Midbrain (tissue), 1 donor: Measurements from ENCODE around the gene MUC5B.

Source experiments
- DNase-seq: peaks from one replicate; lab custom pipeline; 2025; lab: John Stamatoyannopoulos, UW

The MUC5B gene

DNA sequence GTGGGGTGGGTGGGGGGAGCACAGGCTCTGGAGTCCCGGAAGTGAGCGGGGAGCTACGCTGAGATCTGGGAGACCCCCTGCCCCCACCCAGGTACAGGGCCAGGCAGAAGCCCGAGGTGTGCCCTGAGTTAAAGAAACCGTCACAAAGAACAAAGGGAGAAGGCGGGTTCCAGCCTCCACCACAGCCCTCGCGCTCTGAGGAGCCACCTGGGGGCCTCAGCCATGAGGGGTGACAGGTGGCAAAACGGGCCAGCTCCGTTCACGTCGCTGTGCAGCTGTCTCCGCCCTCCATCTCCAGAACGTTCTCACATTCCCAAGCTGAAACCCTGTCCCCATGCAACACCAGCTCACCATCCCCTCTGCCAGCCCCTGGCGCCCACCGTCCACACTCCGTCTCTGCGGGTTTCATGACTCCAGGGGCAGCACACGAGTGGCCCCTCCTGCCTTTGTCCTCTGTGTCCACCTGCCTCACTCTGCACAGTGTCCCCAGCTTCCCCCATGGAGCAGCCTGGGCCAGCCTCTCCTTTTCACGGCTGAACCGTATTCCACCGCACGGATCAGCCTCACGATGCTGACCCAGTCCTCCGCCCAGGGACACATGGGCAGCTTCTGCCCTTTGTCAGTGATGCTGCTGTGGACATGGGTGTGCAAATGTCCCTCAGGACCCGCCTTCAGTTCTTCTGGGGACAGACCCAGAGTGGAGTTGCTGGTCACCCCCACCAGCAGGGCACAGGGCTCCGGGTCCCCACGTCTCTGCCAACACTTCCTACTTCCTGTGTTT, 1.7 kb upstream of the MUC5B start:
- no peak for DNase-seq

DNA sequence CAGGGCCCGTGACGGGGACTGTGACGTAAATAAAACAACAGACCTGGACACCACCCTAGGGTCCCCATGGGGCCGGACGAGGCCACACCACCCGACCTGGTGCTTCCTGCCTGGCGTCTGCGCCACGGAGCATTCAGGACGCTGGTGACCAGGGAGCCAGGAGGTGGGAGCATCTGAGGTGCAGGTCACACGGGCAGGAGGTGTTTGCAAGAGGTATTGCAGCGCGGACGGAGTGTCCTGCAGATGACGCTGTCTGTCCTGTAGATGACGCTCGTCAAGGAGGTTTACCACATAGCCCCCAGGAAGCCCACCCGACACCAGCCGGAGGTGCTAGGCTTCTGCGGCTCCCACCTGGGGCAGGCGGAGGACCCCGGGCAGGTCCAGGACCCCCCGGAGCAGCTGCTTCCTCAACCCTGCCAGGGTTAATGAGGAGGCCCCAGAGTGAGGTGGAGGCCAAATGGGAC, 986 bp upstream of the MUC5B start:
- DNase-seq = no peak

DNA sequence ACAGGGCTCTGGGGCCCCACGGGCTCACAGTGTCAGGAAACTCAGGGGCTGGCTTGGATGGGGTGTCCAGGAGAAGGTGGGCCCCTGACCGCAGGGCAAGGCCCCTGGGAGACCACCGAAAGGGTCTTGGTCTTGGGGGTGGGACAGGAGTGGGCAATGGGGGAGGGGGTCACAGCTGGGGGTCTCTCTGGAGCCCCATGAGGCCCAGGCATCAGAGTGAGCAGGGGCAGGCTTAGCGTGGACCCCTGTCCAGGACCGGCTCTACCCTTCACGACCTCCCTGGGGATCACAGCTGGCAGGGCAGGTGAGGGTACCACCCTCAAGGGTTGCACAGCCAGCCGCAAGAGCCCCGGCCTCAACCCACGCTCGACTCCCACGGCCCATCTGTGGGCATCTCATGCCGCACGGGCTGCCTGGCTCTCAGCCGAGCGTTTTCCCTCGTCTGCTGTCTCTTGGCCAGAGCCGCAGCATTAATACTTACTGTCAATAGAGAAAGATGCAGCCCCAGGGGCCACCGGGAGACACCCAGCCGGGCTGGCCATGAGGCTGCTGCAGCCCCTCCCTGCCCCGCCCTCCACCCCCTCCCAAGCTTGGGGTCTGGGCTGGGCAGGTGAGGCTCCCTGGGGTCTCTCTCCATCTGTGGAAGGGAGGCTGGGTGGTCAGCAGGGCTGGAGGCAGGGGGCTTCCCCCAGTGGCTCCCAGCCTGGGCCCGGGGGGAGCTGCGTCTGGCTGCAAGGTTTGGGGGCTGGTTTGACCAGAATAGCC, 662 bp downstream of the MUC5B start:
- DNase-seq = no peak

DNA sequence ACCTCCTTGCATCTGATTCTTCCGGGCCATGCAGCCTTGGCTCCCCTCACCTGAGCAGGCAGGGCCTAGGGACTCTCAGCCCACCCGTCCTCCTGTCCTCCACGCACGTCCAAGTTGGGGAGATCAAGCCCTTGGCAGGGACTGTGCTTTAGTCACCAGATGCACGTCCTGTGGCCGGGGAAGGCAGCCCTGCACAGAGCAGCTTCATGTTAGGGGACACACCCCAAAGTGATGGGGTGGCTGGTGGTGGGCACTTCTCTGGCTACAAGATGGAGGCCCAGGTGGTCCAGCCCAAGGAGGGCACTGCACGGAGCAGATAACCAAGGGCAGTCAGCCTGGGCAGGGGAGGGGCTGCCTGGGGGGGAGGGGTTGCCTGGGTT, 1.2 kb downstream of the MUC5B start:
- no peak for DNase-seq

DNA sequence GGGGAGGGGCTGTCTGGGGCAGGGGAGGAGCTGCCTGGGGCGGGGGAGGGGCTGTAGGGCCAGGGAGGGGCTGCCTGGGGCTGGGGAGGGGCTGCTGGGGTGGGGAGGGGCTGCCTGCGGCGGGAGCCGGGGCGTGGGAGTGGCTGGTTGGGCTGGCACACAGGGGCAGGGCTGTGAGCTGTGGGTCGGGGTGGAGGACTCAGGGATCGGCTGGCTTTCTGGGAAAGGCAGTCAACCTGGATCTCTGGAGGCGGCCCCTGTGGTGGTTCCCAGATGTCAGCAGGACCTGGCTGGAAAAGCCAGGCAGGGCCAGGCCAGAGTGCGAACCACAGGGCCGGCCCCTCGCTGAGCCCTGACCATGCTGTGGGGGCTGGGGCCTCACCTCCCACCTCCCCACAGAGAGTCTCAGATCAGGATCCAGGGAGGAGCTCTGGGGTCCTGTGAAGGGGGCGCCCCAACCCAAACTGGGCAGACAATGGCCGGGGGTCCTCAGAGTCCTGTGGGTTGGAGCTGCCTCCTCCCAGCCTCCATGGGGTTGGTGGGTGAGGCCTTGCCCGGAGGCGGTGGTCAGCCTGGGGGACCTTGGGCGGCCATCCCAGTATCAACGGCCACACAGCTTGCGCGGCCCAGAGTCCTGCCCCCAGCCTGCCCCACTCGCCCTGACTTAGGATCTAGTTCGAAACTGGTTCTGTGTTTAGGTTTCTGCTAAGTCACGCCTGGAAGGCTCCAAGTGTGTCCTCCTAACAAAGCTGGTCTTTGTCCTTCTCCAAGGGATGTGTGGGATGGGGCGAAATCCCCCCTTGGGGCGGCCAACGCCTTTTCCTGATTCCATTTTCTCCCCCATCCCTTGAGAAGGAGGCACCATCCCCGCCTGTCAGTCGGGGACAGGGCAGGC, 1.9 kb downstream of the MUC5B start:
- no peak for DNase-seq

DNA sequence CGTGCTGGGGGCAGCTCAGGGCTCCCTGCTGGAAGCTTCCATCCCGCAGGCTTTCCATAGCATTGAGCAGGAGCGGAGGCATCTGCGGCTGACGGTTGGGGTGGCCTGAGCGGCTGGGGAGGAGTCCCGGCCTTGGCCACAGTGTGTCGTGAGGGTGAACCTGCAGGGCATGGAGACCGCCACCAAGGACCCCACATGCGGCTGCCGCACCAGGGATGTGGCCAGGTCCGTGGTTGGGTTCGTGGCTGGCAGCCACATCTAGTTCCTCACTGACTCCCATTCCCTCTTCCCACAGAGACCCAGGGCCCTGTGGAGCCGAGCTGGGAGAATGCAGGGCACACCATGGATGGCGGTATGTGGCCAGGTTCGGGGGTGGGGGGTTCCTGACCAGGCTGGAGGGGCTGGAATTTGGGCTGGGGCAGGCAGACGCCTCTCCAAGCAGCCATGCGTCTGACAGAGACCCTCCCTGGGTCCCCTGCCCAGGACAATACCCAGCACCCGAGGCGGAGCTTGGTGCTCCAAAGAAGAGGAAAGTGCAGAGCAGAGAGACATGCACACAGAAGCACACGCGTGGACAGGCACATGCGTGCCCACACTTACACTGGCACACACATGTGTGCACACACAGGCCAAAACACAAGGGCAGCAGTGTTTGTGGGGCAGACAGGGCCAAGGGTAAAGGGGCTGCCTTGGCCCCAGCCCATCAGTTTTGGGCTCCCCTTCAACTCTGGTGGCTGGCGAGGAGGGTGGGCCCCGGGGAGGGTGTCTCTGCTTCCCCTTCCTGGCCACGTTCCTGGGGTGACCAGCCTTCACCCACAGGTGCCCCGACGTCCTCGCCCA, 2.7 kb downstream of the MUC5B start:
- DNase-seq = no peak

DNA sequence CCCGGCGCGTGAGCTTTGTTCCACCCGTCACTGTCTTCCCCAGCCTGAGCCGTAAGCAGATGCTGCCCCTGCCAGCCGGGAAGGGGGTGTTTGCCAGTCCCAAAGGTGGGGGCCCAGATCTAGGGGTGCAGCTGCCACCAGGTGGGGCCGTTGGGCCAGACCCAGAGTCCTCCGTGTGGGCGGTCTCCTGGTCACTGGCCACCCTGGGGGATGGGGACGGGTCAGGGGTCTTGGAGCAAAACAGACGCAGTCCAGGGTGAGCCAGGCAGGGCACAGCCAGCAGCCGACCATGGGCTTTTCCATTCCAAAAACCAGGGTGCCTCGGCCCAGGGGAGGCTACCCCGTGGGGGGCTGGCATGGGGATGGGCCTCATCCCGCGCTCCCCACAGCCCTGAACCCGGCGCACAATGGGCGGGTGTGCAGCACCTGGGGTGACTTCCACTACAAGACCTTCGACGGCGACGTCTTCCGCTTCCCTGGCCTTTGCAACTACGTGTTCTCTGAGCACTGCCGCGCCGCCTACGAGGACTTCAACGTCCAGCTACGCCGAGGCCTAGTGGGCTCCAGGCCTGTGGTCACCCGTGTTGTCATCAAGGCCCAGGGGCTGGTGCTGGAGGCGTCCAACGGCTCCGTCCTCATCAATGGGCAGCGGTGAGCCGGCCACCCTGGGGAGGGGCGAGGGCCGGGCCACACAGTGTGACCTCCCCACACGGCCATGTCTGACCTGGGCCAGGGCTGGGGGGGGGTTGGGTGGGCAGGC, 3.5 kb downstream of the MUC5B start:
- DNase-seq = no peak

DNA sequence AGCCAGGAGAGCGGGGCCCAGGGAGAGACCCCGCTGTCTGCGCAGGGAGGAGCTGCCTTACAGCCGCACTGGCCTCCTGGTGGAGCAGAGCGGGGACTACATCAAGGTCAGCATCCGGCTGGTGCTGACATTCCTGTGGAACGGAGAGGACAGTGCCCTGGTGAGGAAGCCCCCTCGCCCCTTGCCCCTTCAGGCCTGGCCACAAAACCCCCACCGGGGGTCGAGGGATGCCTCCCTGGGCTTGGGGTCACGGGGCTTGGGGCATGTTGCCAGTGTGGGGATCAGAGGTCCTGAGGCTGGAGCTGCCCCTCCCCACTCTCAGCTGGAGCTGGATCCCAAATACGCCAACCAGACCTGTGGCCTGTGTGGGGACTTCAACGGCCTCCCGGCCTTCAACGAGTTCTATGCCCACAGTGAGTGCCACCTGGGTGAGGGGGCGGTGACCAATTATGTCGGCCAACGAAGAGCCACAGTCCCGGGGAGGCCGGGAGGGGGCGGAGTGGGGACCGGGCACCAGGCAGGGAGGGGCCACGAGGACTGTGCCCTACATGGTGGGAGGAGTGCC, 4.2 kb downstream of the MUC5B start:
- no peak for DNase-seq

DNA sequence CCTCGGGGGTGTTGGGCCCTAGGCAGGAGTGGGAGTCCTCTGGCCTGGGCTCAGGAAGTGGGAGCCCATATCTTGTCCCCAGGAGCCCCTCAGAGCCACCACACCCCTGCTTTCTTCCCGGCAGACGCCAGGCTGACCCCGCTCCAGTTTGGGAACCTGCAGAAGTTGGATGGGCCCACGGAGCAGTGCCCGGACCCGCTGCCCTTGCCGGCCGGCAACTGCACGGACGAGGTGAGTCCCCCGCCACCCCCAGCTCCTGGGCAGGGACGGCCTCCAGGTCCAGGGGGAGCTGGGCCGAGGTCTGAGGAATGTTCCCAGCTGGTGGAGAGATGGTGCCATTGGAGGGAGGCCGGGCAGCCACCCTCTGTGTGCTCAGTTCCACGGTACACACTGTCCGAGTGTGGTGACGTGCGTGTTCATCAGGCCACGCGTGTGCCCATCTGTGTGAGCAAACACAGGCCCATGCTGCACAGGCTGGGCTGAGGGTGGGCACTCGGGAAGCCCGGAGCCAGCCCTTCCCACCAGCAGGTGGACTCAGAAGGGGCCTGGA, 4.8 kb downstream of the MUC5B start:
- no peak for DNase-seq

DNA sequence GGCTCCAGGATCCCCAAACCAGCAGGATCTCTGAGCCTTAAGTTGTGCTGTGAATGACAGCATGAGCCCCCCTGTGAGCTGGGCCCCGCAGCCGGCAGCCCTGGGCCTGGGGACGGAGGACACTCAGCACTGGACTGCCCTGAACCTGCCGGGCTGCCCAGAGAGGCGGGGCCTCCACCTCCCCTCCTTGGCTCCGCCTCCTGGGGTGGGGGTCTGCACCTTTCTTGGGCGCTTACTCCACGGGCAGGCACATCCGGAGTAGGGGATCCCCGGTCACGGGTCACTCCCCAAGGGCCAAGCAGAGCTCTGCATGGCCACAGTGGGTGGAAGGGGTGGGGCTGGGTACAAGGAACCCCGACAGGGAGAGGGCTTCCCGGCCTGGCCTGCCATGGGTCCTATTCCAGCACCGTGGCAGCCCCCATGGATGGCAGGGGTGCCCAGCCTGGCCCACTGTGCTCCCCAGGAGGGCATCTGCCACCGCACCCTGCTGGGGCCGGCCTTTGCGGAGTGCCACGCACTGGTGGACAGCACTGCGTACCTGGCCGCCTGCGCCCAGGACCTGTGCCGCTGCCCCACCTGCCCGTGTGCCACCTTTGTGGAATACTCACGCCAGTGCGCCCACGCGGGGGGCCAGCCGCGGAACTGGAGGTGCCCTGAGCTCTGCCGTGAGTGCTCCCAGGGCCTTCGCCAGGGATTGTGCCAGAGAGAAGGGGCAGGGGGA, 5.4 kb downstream of the MUC5B start:
- DNase-seq = no peak

DNA sequence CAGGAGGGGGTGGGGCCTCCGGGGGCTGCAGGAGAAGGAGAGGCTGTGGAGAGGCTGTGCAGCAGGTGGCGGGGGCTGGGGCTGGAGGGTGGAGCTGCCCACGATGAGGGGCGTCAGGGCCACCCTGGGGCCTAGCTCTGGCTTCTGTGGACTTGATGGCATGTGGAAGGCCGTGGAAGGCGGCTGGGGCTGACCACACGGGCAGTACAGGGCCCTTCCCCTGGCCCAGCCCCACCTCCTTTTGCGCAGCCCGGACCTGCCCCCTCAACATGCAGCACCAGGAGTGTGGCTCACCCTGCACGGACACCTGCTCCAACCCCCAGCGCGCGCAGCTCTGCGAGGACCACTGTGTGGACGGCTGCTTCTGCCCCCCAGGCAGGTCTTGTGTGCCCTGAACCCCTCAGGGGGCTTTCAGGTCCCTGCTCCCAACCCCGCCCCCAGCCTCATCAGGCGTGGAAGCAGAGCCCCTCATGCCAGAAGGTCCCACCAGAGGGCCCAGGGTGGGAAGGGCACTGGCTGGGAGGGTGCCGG, 6.1 kb downstream of the MUC5B start:
- no peak for DNase-seq

DNA sequence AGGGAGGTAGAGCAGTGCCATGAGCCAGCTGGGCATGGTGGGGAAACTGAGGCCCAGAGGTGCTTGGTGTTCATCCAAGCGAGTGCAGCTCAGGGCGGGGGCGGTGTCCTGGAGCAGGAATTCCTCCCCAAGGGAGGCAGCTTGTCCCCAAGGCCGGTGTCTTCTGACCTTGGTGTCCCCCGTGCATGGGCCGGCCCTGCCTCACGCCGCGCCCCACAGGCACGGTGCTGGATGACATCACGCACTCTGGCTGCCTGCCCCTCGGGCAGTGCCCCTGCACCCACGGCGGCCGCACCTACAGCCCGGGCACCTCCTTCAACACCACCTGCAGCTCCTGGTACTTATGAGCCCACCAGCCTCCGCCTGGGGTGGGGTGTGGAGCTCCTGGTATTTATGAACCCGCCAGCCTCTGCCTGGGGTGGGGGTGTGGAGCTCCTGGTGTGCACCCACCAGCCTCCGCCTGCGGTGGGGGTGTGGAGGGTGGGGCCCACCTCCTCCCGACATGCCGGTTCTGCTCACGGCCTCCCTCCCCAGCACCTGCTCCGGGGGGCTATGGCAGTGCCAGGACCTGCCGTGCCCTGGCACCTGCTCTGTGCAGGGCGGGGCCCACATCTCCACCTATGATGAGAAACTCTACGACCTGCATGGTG, 6.7 kb downstream of the MUC5B start:
- DNase-seq = no peak

DNA sequence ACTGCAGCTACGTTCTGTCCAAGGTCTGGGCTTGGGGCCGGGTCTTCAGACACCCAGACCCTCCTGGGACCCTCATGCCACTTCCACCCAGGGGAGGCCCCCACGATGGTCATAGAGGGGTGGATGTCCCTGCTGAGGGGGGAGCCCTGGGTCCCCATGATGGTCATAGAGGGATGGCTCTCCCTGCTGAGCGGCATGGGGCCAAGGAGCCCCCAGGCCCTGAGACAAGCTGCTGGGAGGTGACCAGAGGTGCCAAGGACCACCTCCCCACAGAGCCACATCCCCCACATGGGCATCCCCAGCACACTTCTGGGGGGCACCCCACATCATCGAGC, 7.2 kb downstream of the MUC5B start:
- DNase-seq = no peak

DNA sequence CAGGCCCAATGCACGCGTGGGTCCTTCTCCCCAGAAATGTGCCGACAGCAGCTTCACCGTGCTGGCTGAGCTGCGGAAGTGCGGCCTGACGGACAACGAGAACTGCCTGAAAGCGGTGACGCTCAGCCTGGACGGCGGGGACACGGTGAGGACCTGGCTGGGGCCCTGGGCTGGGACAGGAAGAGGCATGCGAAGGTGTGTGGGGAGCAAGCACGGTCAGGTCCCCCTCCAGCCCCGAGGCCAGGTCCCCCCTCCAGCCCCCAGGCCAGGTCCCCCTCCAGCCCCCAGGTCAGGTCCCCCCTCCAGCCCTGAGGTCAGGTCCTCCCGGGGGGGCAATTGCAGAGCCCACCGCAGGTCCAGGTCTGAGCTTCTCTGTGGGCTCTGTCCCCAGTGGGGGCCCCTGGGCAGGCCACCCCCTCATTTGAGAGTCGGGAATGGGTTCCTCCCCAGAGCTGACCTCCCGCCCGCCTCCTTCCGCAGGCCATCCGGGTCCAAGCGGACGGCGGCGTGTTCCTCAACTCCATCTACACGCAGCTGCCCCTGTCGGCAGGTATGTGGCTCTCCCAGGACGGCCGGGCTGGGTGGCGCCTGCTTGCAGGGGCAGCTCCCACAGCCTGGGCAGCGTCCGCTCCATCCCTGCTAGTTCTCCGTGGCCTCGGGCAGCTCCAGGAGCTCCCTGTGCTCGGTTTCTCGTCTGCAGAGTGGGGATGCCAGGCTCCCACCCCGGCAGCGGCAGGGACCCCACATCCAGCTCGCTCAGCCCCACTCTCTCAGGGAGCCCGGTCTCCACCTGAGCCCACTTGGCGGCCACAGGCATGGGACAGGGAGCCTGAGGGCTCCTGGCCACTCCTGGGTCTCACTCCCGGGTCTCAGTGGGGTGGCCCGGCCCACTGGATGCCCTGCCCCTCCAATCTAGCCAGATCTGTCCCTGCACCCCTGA, 7.9 kb downstream of the MUC5B start:
- no peak for DNase-seq

DNA sequence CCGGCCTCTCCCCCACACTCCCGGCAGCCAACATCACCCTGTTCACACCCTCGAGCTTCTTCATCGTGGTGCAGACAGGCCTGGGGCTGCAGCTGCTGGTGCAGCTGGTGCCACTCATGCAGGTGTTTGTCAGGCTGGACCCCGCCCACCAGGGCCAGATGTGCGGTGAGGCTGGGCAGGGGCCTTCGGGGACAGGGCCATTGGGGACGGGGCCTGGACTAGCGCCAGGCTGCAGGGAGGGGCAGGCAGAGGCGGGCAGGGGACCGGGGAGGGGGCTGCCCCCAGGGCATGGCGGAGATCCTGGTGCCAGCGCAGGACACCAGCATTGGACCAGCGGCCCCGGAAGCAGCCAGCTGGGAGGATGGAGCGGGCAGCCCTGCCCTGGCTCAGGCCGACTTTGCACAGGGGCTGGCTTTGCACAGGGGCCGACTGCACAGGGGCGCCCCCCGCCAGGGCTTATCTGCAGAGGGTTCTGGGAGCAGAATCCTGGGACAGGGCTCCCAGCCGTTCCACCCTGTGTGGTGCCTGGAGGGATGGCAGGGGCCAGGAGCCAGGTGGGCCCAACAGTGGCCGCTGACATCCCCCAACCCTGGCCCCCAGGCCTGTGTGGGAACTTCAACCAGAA, 8.6 kb downstream of the MUC5B start:
- no peak for DNase-seq

DNA sequence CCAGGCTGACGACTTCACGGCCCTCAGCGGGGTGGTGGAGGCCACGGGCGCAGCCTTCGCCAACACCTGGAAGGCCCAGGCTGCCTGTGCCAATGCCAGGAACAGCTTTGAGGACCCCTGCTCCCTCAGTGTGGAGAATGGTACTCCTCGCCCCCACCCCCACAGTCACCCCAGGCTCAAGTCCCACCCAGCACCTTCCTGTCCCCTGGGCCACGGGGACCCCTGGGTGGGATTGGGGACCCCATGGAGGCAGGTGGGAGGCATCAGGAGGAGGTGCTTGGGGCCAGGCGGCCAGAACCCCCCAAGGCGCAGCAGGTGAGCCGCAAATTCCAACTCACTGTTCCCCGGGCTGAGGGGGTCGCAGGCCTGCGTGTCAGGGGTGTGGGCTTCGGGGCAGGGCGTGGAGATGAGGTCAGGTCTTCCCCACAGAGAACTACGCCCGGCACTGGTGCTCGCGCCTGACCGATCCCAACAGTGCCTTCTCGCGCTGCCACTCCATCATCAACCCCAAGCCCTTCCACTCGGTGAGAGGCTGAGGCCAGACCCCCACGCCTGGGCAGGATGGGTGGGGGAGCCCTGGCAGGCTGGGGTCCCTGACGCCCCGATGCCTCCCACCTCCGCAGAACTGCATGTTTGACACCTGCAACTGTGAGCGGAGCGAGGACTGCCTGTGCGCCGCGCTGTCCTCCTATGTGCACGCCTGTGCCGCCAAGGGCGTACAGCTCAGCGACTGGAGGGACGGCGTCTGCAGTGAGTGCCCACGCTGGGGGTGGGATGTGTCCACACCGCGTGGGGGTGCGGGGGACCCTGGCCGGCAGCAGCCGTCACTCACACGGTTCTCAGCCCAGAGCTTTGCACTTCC, 9.4 kb downstream of the MUC5B start:
- DNase-seq = no peak
